ENCODE results near the gene CACNA2D4. TPM values are rescaled to one million over a fixed set of nuclear protein-coding genes. Genes with fewer than 3 reads are reported as not detected.

The CACNA2D4 gene
- total RNA-seq, 4 donors from 2014 or later = 0.27 to 3.1 (median 0.92) TPM

DNA sequence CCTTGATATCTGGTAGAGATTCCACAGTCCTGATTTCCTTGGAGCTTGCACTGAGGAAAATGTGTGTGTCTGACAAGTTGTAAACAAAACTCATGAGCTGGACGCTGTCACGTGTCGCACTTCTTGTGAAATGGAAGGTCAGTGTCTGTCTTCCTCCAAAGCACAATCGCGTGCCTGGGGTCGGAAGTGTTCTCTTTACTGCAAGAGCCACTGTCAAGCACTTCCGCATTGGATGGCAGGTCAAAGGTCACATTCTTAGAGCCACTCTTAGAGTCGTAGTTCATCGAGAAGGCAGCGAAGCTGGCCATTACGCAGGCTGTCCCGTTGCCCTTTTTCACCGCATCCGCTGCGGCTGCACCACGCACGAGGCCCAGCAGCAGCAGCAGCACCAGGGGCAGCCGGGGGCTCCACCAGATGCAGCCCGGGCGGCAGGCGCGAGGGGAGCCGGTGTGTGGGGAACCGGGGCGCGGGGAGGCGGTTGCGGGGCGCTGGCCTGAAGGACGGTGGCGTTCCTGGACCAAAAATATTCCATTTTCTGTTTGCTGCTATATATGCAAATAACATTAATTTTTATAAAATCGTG lies 53.1 kb downstream of the CACNA2D4 start:
- Histone ChIP-seq H3K9me3 (no peaks in the 10 kb centered on the region), H3K27me3 (peaks cover 0 to 44% (median 0%) of the 10 kb centered on the region in 4 donors), H3K4me3 (no peak overlapping the region), H3K36me3 (no peaks in the 10 kb centered on the region), H3K4me1 (no peaks in the 10 kb centered on the region), H3K27ac (no peak overlapping the region)
- WGBS, 2 donors = 77 to 87% methylated on average over 10 to 18 of the region's 32 CpGs
- TF ChIP-seq POLR2A (IDR thresholded peaks at IDR 0.05) = no peak
- TF ChIP-seq CTCF (IDR thresholded peaks at IDR 0.05) = no peak
- intact Hi-C loops (cut with DNase I) = no loop called here
- DNase-seq = no peak

DNA sequence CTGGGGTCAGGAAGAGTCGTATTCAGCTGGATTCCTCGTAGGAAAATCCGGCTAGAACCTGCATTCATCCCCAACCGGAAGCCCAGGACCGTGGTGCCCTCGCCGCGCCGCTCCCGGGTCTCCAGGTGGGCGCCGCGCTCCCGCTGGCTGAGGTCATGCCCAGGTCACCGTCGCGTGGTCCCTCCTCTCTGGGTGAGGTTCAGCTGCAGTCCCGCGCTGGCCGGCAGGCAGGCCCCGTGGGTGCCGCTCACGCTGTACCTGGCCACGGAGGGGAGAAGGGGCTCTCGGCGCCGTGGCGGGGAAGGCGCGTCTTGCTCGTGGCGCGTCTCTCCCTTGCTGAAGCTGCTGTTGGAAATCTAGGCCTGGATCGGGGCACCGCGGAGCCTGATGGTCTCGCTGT lies 53.6 kb downstream of the CACNA2D4 start:
- Histone ChIP-seq H3K27me3 (peaks cover 0 to 48% (median 0%) of the 10 kb centered on the region in 4 donors), H3K4me1 (no peaks in the 10 kb centered on the region), H3K36me3 (no peaks in the 10 kb centered on the region), H3K27ac (no peak overlapping the region), H3K9me3 (no peaks in the 10 kb centered on the region), H3K4me3 (no peak overlapping the region)
- intact Hi-C loops (cut with DNase I) = no loop called here
- TF ChIP-seq CTCF (IDR thresholded peaks at IDR 0.05) = no peak
- no peak for TF ChIP-seq POLR2A (IDR thresholded peaks at IDR 0.05)
- 88% methylated on average over 5 of the region's 37 CpGs; no CpG with 5 or more reads in 1 of the 2 donors for WGBS, 2 donors
- DNase-seq = no peak

GRCh38 chr12:1864456-1864855 lies 54.0 kb downstream of the CACNA2D4 start:
- H3K4me3 ChIP-seq = no peak overlapping the region
- H3K27me3 ChIP-seq = peaks cover 0 to 52% (median 0%) of the 10 kb centered on the region in 4 donors
- H3K27ac ChIP-seq = no peak overlapping the region
- 74% methylated on average over 11 of the region's 27 CpGs; no CpG with 5 or more reads in 1 of the 2 donors for WGBS, 2 donors
- no peaks in the 10 kb centered on the region for H3K4me1 ChIP-seq
- no peaks in the 10 kb centered on the region for H3K9me3 ChIP-seq
- intact Hi-C loops (cut with DNase I) = no loop called here
- DNase-seq = no peak
- H3K36me3 ChIP-seq = no peaks in the 10 kb centered on the region
- TF ChIP-seq CTCF (IDR thresholded peaks at IDR 0.05) (no peak), POLR2A (IDR thresholded peaks at IDR 0.05) (no peak)

GRCh38 chr12:1863823-1864222 lies 54.6 kb downstream of the CACNA2D4 start:
- DNase-seq = no peak
- Histone ChIP-seq H3K36me3 (no peaks in the 10 kb centered on the region), H3K27ac (no peak overlapping the region), H3K9me3 (no peaks in the 10 kb centered on the region), H3K4me3 (no peak overlapping the region), H3K4me1 (no peaks in the 10 kb centered on the region), H3K27me3 (peaks cover 0 to 49% (median 0%) of the 10 kb centered on the region in 4 donors)
- no peak for TF ChIP-seq POLR2A (IDR thresholded peaks at IDR 0.05)
- no peak for TF ChIP-seq CTCF (IDR thresholded peaks at IDR 0.05)
- intact Hi-C loops (cut with DNase I) = no loop called here
- 86 to 88% methylated on average over 16 of the region's 16 CpGs for WGBS, 2 donors

- Histone ChIP-seq H3K27ac (no peak overlapping the region), H3K9me3 (no peaks in the 10 kb centered on the region), H3K4me1 (no peaks in the 10 kb centered on the region), H3K27me3 (peaks cover 0 to 46% (median 0%) of the 10 kb centered on the region in 4 donors), H3K4me3 (no peak overlapping the region), H3K36me3 (no peaks in the 10 kb centered on the region)
- DNase-seq = no peak
- no peak for TF ChIP-seq CTCF (IDR thresholded peaks at IDR 0.05)
- TF ChIP-seq POLR2A (IDR thresholded peaks at IDR 0.05) = no peak
- intact Hi-C loops (cut with DNase I) = no loop called here
Observed at GRCh38 chr12:1862973-1863372, 55.5 kb downstream of the CACNA2D4 start.
